Right lobe of liver (tissue), 6 donors: Measurements from ENCODE around the gene SMAD7. TPM values are rescaled to one million over a fixed set of nuclear protein-coding genes. Genes with fewer than 3 reads are reported as not detected.

Source experiments
- ATAC-seq, 4 donors: fragments of 200-7000 bp; cut with Tn5 transposase; one replicate each; pipeline ENCODE4 v1.9.1; 2020; ENCODE audit warnings: mild to moderate bottlenecking in 4 of 4, moderate library complexity in 4 of 4
- DNase-seq, 3 donors: peaks; one replicate each; pipeline ENCODE4 v3.0.0-alpha.2; 2020
- H3K27ac ChIP-seq, 3 donors: fragments of 200-600 bp; one replicate each; pipeline ENCODE4 v1.8.0; 2022
- H3K27me3 ChIP-seq, 2 donors: fragments of 200-600 bp; one replicate each; pipeline ENCODE4 v1.8.0; 2022
- H3K36me3 ChIP-seq, 4 donors: fragments of 200-600 bp; sonication (generic) in 1 of 4; one replicate each; pipeline versions ENCODE4 v1.5.1 to v1.8.0; 2017 to 2022; ENCODE audit warnings: control low read depth in 1 of 4
- H3K4me1 ChIP-seq, 4 donors: fragments of 200-600 bp; sonication (generic) in 1 of 4; one replicate each; pipeline versions ENCODE4 v1.5.1 to v1.8.0; 2017 to 2022; ENCODE audit warnings: control low read depth in 1 of 4
- H3K4me3 ChIP-seq, 3 donors: fragments of 200-600 bp; one replicate each; pipeline ENCODE4 v1.8.0; 2022
- H3K9me3 ChIP-seq, 4 donors: fragments of 200-600 bp; sonication (generic) in 1 of 4; one replicate each; pipeline versions ENCODE4 v1.5.1 to v1.8.0; 2017 to 2022; ENCODE audit warnings: control low read depth in 1 of 4
- CTCF ChIP-seq, 4 donors: fragments of 200-600 bp in 3 of 4; fragments of 450-650 bp in 1 of 4; IDR thresholded peaks; one replicate each; pipeline versions ENCODE4 v1.5.1 to v1.8.0; 2016 to 2022; ENCODE audit warnings: antibody characterized with exemption in 4 of 4, mild to moderate bottlenecking in 2 of 4
- POLR2A ChIP-seq: fragments of 450-650 bp; IDR thresholded peaks from one replicate; pipeline ENCODE4 v1.6.1; 2017; ENCODE audit warnings: antibody characterized with exemption, mild to moderate bottlenecking
- WGBS: methylation state at CpG from one replicate; pipeline ENCODE4 v1.1.6; 2018; ENCODE audit warnings: low coverage, low lambda C conversion rate; ENCODE audit not compliant: insufficient coverage; ENCODE audit errors: missing lambda C conversion rate; 5-methylcytosine and 5-hydroxymethylcytosine counted together
- intact Hi-C, 2 donors: fragments of 100-400 bp; cut with DNase I; formaldehyde crosslinking; loops; one replicate each; pipeline versions ENCODE4 v1.11.2 to v1.14.1; 2022
- total RNA-seq, 6 experiments: library from RNA; depleted of rRNA in 2 of 6; stranded (reverse); fragments of >200 nt in 2 of 6; fragmentation: NEBNext Ultra II Directional in 3 of 6; extraction: Animal tissue kit (Norgen Biotek cat#: 25700) in 3 of 6; gene quantifications; one replicate each; pipeline versions ENCODE4 v1.1.0 to v1.2.4, GENCODE V29; 2016 to 2023
- donor health status: DM: no; HTN: yes; CAD: no.
- donor health status: DM: no; HTN: no; CAD: no.
- donor health status: DM: no; HTN: no; CAD: no.
- donor health status: DM: no; HTN: yes; CAD: no.
- donor health status: DM: no; HTN: yes; CAD: no.

SMAD7 gene
- total RNA-seq, 6 experiments from 2014 or later, result 8.2 to 13.5 (median 11.0) TPM

GRCh38 chr18:48899558-48900174 is 51.1 kb downstream of the SMAD7 start:
- DNase-seq (no peak), ATAC-seq (no peak)
- H3K27me3 ChIP-seq, result no peaks in the 10 kb centered on the region
- TF ChIP-seq POLR2A (no peak), CTCF (IDR thresholded peaks at IDR 0.05) (no peak)
- intact Hi-C loops, result no loop called here
- H3K9me3 ChIP-seq, result no peaks in the 10 kb centered on the region
- H3K4me1 ChIP-seq, result peaks cover 0 to 6% (median 0%) of the 10 kb centered on the region in 4 donors
- 73% methylated on average over 4 of the region's 4 CpGs for WGBS
- no peak overlapping the region for H3K27ac ChIP-seq
- no peaks in the 10 kb centered on the region for H3K36me3 ChIP-seq
- H3K4me3 ChIP-seq, result no peak overlapping the region

DNA sequence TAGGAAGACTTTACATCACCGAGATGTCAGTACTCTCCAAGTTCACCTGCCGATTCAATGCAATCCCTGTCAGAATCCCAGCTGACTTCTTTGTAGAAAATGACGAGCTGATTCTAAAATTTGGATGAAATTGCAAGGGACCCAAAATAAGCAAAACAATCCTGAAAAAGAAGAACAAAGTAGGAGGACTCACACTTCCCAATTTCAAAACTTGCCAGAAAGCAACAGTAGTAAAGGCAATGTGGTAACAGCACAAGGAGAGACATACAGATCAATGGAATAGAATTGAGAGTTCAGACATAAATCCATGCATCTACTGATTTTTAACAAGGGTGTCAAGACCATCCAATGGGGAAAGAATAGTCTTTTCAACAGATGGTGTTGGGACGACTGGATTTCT is 52.2 kb downstream of the SMAD7 start:
- H3K27me3 ChIP-seq, result no peaks in the 10 kb centered on the region
- peaks cover 0 to 9% (median 2%) of the 10 kb centered on the region in 4 donors for H3K4me1 ChIP-seq
- ATAC-seq, result no peak
- no peak for DNase-seq
- H3K9me3 ChIP-seq, result no peaks in the 10 kb centered on the region
- H3K36me3 ChIP-seq, result no peaks in the 10 kb centered on the region
- WGBS, result 80% methylated on average over 4 of the region's 4 CpGs
- no peak overlapping the region for H3K4me3 ChIP-seq
- TF ChIP-seq POLR2A (no peak), CTCF (IDR thresholded peaks at IDR 0.05) (no peak)
- intact Hi-C loops, result no loop called here
- no peak overlapping the region for H3K27ac ChIP-seq

DNA sequence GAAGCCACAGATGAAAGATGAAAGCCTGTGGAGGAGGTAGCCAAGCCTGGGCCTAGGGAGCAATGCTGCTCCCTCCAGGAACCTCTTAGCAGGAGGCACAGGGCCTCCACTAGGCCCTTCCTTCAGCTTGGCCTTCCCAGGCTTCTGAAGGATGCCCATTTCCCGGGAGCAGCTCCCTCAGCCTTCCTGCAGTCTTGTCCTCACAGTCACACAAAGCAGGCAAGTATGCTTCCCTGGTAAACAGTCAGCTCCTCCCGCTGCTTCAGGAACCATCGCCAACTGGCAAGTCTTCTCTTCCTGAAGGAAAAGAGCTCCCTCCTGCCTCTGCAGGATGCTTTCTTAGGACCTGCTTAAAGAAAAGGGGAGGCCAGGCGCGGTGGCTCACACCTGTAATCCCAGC is 53.2 kb downstream of the SMAD7 start:
- ATAC-seq (no peak), DNase-seq (peak in 1 of 3 donors; percentile 42)
- no peak overlapping the region for H3K4me3 ChIP-seq
- no peak overlapping the region for H3K27ac ChIP-seq
- H3K27me3 ChIP-seq, result no peaks in the 10 kb centered on the region
- H3K36me3 ChIP-seq, result no peaks in the 10 kb centered on the region
- peaks cover 0 to 12% (median 3%) of the 10 kb centered on the region in 4 donors for H3K4me1 ChIP-seq
- TF ChIP-seq POLR2A (no peak), CTCF (IDR thresholded peaks at IDR 0.05) (no peak)
- 93% methylated on average over 2 of the region's 5 CpGs for WGBS
- intact Hi-C loops, result no loop called here
- H3K9me3 ChIP-seq, result no peaks in the 10 kb centered on the region

GRCh38 chr18:48896875-48897511 is 53.8 kb downstream of the SMAD7 start:
- intact Hi-C loops, result no loop called here
- no peak overlapping the region for H3K4me3 ChIP-seq
- no peaks in the 10 kb centered on the region for H3K9me3 ChIP-seq
- ATAC-seq, result peak; percentile 44 to 75 (median 65)
- peak; percentile 61 to 76 (median 67) for DNase-seq
- H3K36me3 ChIP-seq, result no peaks in the 10 kb centered on the region
- H3K4me1 ChIP-seq, result peaks cover 0 to 8% (median 3%) of the 10 kb centered on the region in 4 donors
- no peaks in the 10 kb centered on the region for H3K27me3 ChIP-seq
- WGBS, result 67% methylated on average over 6 of the region's 9 CpGs
- TF ChIP-seq CTCF (IDR thresholded peaks at IDR 0.05) (peak in 1 of 4 donors; percentile 4), POLR2A (peak; percentile 19)
- no peak overlapping the region for H3K27ac ChIP-seq
